HAP-1 (cell line): Measurements from ENCODE around the gene NCK2.

Experiments used
- DNase-seq, 2 experiments: peaks; one replicate each; pipeline ENCODE4 v3.0.0-alpha.2; 2016 to 2020; ENCODE audit warnings: low spot score in 2 of 2
- H3K27me3 ChIP-seq: fragments of 250-450 bp; sonication (Bioruptor Pico); 2 replicates; pipeline ENCODE4 v1.5.1; 2020; ENCODE audit warnings: low read depth, mild to moderate bottlenecking, moderate library complexity
- H3K36me3 ChIP-seq: fragments of 250-450 bp; sonication (Bioruptor Pico); replicated peaks from 2 replicates; pipeline ENCODE4 v1.5.1; 2020; ENCODE audit warnings: mild to moderate bottlenecking
- H3K4me1 ChIP-seq: fragments of 250-450 bp; sonication (Bioruptor Pico); 2 replicates; pipeline ENCODE4 v1.5.1; 2020; ENCODE audit warnings: mild to moderate bottlenecking
- H3K4me3 ChIP-seq: fragments of 250-450 bp; sonication (Bioruptor Pico); 2 replicates; pipeline ENCODE4 v1.5.1; 2020; ENCODE audit warnings: mild to moderate bottlenecking, moderate library complexity
- H3K9me3 ChIP-seq: fragments of 250-450 bp; sonication (Bioruptor Pico); 2 replicates; pipeline ENCODE4 v1.5.1; 2020; ENCODE audit warnings: mild to moderate bottlenecking, moderate library complexity
- in situ Hi-C: fragments of 300-500 bp; cut with MboI; formaldehyde crosslinking; loops from 3 replicates; pipeline ENCODE4 v1.14.3; 2020; ENCODE audit warnings: low sequenced_read_pairs, inconsistent platforms, mixed read lengths

NCK2 gene

GRCh38 chr2:105780606-105781005, 35.9 kb downstream of the NCK2 start:
- in situ Hi-C loops = no loop called here
- no peaks in the 10 kb centered on the region for H3K27me3 ChIP-seq
- no peak for DNase-seq
- H3K4me1 ChIP-seq = no peaks in the 10 kb centered on the region
- H3K4me3 ChIP-seq = no peak overlapping the region
- no peaks in the 10 kb centered on the region for H3K36me3 ChIP-seq
- no peaks in the 10 kb centered on the region for H3K9me3 ChIP-seq

GRCh38 chr2:105781274-105781978, 36.7 kb downstream of the NCK2 start:
- no peaks in the 10 kb centered on the region for H3K9me3 ChIP-seq
- H3K27me3 ChIP-seq = no peaks in the 10 kb centered on the region
- no peaks in the 10 kb centered on the region for H3K4me1 ChIP-seq
- in situ Hi-C loops = no loop called here
- no peak overlapping the region for H3K4me3 ChIP-seq
- H3K36me3 ChIP-seq = no peaks in the 10 kb centered on the region
- no peak for DNase-seq

- Histone ChIP-seq H3K36me3 (no peaks in the 10 kb centered on the region), H3K4me1 (no peaks in the 10 kb centered on the region), H3K27me3 (no peaks in the 10 kb centered on the region), H3K9me3 (no peaks in the 10 kb centered on the region), H3K4me3 (no peak overlapping the region)
- in situ Hi-C loops = no loop called here
- no peak for DNase-seq
These were observed 37.4 kb downstream of the NCK2 start for GRCh38 chr2:105782123-105782522.

- Histone ChIP-seq H3K36me3 (no peaks in the 10 kb centered on the region), H3K9me3 (no peaks in the 10 kb centered on the region), H3K27me3 (no peaks in the 10 kb centered on the region), H3K4me3 (no peak overlapping the region), H3K4me1 (no peaks in the 10 kb centered on the region)
- in situ Hi-C loops = no loop called here
- DNase-seq = no peak
These were observed 37.9 kb downstream of the NCK2 start for GRCh38 chr2:105782646-105783045.

GRCh38 chr2:105783151-105783738, 38.5 kb downstream of the NCK2 start:
- in situ Hi-C loops = no loop called here

GRCh38 chr2:105783972-105784371, 39.3 kb downstream of the NCK2 start:
- Histone ChIP-seq H3K4me1 (peaks cover 9% of the 10 kb centered on the region), H3K27me3 (no peaks in the 10 kb centered on the region), H3K36me3 (no peaks in the 10 kb centered on the region), H3K4me3 (no peak overlapping the region), H3K9me3 (no peaks in the 10 kb centered on the region)
- DNase-seq = no peak
- in situ Hi-C loops = no loop called here

More at GRCh38 chr2:105783151-105783738, 38.5 kb downstream of the NCK2 start:
- no peak for DNase-seq
- peaks cover 2% of the 10 kb centered on the region for H3K4me1 ChIP-seq
- H3K36me3 ChIP-seq = no peaks in the 10 kb centered on the region
- H3K27me3 ChIP-seq = no peaks in the 10 kb centered on the region
- H3K9me3 ChIP-seq = no peaks in the 10 kb centered on the region
- no peak overlapping the region for H3K4me3 ChIP-seq

- peaks cover 9% of the 10 kb centered on the region for H3K4me1 ChIP-seq
- in situ Hi-C loops = no loop called here
- DNase-seq = no peak
- no peaks in the 10 kb centered on the region for H3K9me3 ChIP-seq
- no peaks in the 10 kb centered on the region for H3K36me3 ChIP-seq
- H3K27me3 ChIP-seq = no peaks in the 10 kb centered on the region
- no peak overlapping the region for H3K4me3 ChIP-seq
These were observed 39.9 kb downstream of the NCK2 start for GRCh38 chr2:105784589-105784988.

- Histone ChIP-seq H3K27me3 (no peaks in the 10 kb centered on the region), H3K36me3 (no peaks in the 10 kb centered on the region), H3K4me3 (no peak overlapping the region), H3K9me3 (no peaks in the 10 kb centered on the region), H3K4me1 (peaks cover 9% of the 10 kb centered on the region)
- no peak for DNase-seq
- in situ Hi-C loops = no loop called here
These were observed 40.6 kb downstream of the NCK2 start for GRCh38 chr2:105785095-105785847.

- no peaks in the 10 kb centered on the region for H3K9me3 ChIP-seq
- in situ Hi-C loops = no loop called here
- H3K4me3 ChIP-seq = no peak overlapping the region
- H3K36me3 ChIP-seq = no peaks in the 10 kb centered on the region
- no peak for DNase-seq
- H3K27me3 ChIP-seq = no peaks in the 10 kb centered on the region
- H3K4me1 ChIP-seq = peaks cover 9% of the 10 kb centered on the region
These were observed 41.8 kb downstream of the NCK2 start for GRCh38 chr2:105786231-105787230.

GRCh38 chr2:105787376-105788318, 42.9 kb downstream of the NCK2 start:
- in situ Hi-C loops = no loop called here
- Histone ChIP-seq H3K4me3 (no peak overlapping the region), H3K27me3 (no peaks in the 10 kb centered on the region), H3K36me3 (no peaks in the 10 kb centered on the region), H3K9me3 (no peaks in the 10 kb centered on the region), H3K4me1 (peaks cover 9% of the 10 kb centered on the region)
- no peak for DNase-seq

GRCh38 chr2:105788670-105789290, 44.1 kb downstream of the NCK2 start:
- in situ Hi-C loops = no loop called here
- H3K4me1 ChIP-seq = peaks cover 9% of the 10 kb centered on the region
- no peak for DNase-seq
- no peaks in the 10 kb centered on the region for H3K36me3 ChIP-seq
- H3K9me3 ChIP-seq = no peaks in the 10 kb centered on the region
- H3K27me3 ChIP-seq = no peaks in the 10 kb centered on the region
- H3K4me3 ChIP-seq = no peak overlapping the region

GRCh38 chr2:105789745-105790460, 45.2 kb downstream of the NCK2 start:
- no peaks in the 10 kb centered on the region for H3K36me3 ChIP-seq
- no peaks in the 10 kb centered on the region for H3K27me3 ChIP-seq
- peaks cover 11% of the 10 kb centered on the region for H3K4me1 ChIP-seq
- no peak overlapping the region for H3K4me3 ChIP-seq
- in situ Hi-C loops = no loop called here
- H3K9me3 ChIP-seq = no peaks in the 10 kb centered on the region
- DNase-seq = no peak
